Liver (tissue), 9 donors: Measurements from ENCODE around the gene EXD3. TPM values are rescaled to one million over a fixed set of nuclear protein-coding genes. Genes with fewer than 3 reads are reported as not detected.

Experiments
- DNase-seq: peaks from one replicate; pipeline ENCODE4 v3.0.0-alpha.2; 2017; ENCODE audit warnings: low spot score
- H3K27ac ChIP-seq, 2 donors: one replicate each; pipeline ENCODE4 v1.7.0; 2013; ENCODE audit warnings: inconsistent platforms in 2 of 2, low read length in 2 of 2, control low read depth in 1 of 2, low read depth in 1 of 2, mild to moderate bottlenecking in 1 of 2
- H3K27me3 ChIP-seq, 4 donors: one replicate each; pipeline versions ENCODE4 v1.6.1 to v1.7.0; 2013; ENCODE audit warnings: low read length in 3 of 4, inconsistent platforms in 1 of 4, mild to moderate bottlenecking in 1 of 4, moderate library complexity in 1 of 4; ENCODE audit not compliant: control insufficient read depth in 4 of 4, insufficient read depth in 4 of 4
- H3K36me3 ChIP-seq, 4 donors: one replicate each; pipeline versions ENCODE4 v1.6.1 to v1.7.0; 2013; ENCODE audit warnings: low read length in 3 of 4, mild to moderate bottlenecking in 3 of 4, low read depth in 1 of 4, moderate library complexity in 1 of 4; ENCODE audit not compliant: control insufficient read depth in 4 of 4, insufficient read depth in 3 of 4
- H3K4me1 ChIP-seq, 4 donors: one replicate each; pipeline versions ENCODE4 v1.6.1 to v1.7.0; 2013; ENCODE audit warnings: low read length in 3 of 4, mild to moderate bottlenecking in 3 of 4, moderate library complexity in 1 of 4; ENCODE audit not compliant: control insufficient read depth in 4 of 4, insufficient read depth in 4 of 4
- H3K4me3 ChIP-seq, 3 donors: one replicate each; pipeline versions ENCODE4 v1.6.1 to v1.7.0; 2013; ENCODE audit warnings: low read length in 3 of 3, control low read depth in 1 of 3, low read depth in 1 of 3, mild to moderate bottlenecking in 1 of 3
- H3K9ac ChIP-seq, 2 donors: one replicate each; pipeline ENCODE4 v1.7.0; 2013; ENCODE audit warnings: low read length in 2 of 2, mild to moderate bottlenecking in 2 of 2, moderate library complexity in 2 of 2, control low read depth in 1 of 2, low read depth in 1 of 2
- H3K9me3 ChIP-seq, 4 donors: one replicate each; pipeline versions ENCODE4 v1.6.1 to v1.7.0; 2013; ENCODE audit warnings: low read length in 3 of 4; ENCODE audit not compliant: control insufficient read depth in 4 of 4
- EGR1 ChIP-seq, 2 donors: IDR thresholded peaks; 2 replicates each; pipeline ENCODE4 v1.6.1; 2016 to 2018; ENCODE audit warnings: antibody characterized with exemption in 2 of 2, low read depth in 2 of 2
- FOXA1 ChIP-seq: IDR thresholded peaks from 2 replicates; pipeline ENCODE4 v1.6.1; 2016; ENCODE audit warnings: antibody characterized with exemption
- FOXA2 ChIP-seq: IDR thresholded peaks from 2 replicates; pipeline ENCODE4 v1.6.1; 2016; ENCODE audit warnings: antibody characterized with exemption
- GABPA ChIP-seq, 2 donors: IDR thresholded peaks in 1 of 2; conservative IDR thresholded peaks in 1 of 2; 2 replicates each; pipeline ENCODE4 v1.6.1; 2016; ENCODE audit warnings: antibody characterized with exemption in 2 of 2, mild to moderate bottlenecking in 1 of 2, moderate library complexity in 1 of 2
- HNF4A ChIP-seq, 2 donors: conservative IDR thresholded peaks; 2 replicates each; pipeline ENCODE4 v1.6.1; 2016; ENCODE audit warnings: antibody characterized with exemption in 2 of 2, mild to moderate bottlenecking in 2 of 2
- HNF4G ChIP-seq: IDR thresholded peaks from 2 replicates; pipeline ENCODE4 v1.6.1; 2016; ENCODE audit warnings: antibody characterized with exemption
- JUND ChIP-seq, 2 donors: IDR thresholded peaks; 2 replicates each; pipeline ENCODE4 v1.6.1; 2016; ENCODE audit warnings: antibody characterized with exemption in 2 of 2
- RAD21 ChIP-seq, 2 donors: IDR thresholded peaks; 2 replicates each; pipeline ENCODE4 v1.6.1; 2016; ENCODE audit warnings: antibody characterized with exemption in 2 of 2, mild to moderate bottlenecking in 2 of 2
- RXRA ChIP-seq, 2 donors: IDR thresholded peaks; 2 replicates each; pipeline ENCODE4 v1.6.1; 2017 to 2018; ENCODE audit warnings: antibody characterized with exemption in 2 of 2, mild to moderate bottlenecking in 1 of 2
- TAF1 ChIP-seq: conservative IDR thresholded peaks from 2 replicates; pipeline ENCODE4 v1.6.1; 2016; ENCODE audit warnings: antibody characterized with exemption, mild to moderate bottlenecking
- YY1 ChIP-seq: IDR thresholded peaks from 2 replicates; pipeline ENCODE4 v1.6.1; 2016; ENCODE audit warnings: antibody characterized with exemption, mild to moderate bottlenecking
- WGBS: extraction: QIAGEN DNeasy Blood & Tissue Kit; methylation state at CpG from one replicate; pipeline ENCODE4 v1.1.7; 2013; 5-methylcytosine and 5-hydroxymethylcytosine counted together
- polyA plus RNA-seq, 2 donors: library from polyadenylated mRNA; stranded (reverse) in 1 of 2; unstranded in 1 of 2; fragments of 200-250 nt in 1 of 2; fragments of >200 nt in 1 of 2; fragmentation: Nextera tagmentation in 1 of 2; extraction: Ambion mirVana in 1 of 2; gene quantifications; one replicate each; pipeline versions ENCODE4 v1.2.1 to v1.2.3, GENCODE V29; 2013 to 2015
- total RNA-seq, 2 donors: library from RNA; depleted of rRNA; stranded (reverse); fragments of >200 nt; gene quantifications; one replicate each; pipeline ENCODE4 v1.2.3, GENCODE V29; 2014
- TF ChIP-seq, protein P1 (sequence below): IDR thresholded peaks from 2 replicates; pipeline ENCODE4 v1.6.1; 2016; ENCODE audit warnings: antibody characterized with exemption
- TF ChIP-seq, protein P2 (sequence below): fragments of 150-350 bp; IDR thresholded peaks from 2 replicates; pipeline ENCODE4 v1.5.1; 2017; ENCODE audit warnings: improper control_type of control experiment, low read depth, low read length; ENCODE audit not compliant: missing input control
- TF ChIP-seq, protein P3 (sequence below): IDR thresholded peaks from 2 replicates; pipeline ENCODE4 v1.6.1; 2016; ENCODE audit warnings: antibody characterized with exemption
- donor health status: healthy.
- donor health status: healthy.
- donor health status: healthy.
- donor health status: healthy.
- donor health status: healthy.

EXD3 gene
- total and polyA plus RNA-seq, 4 donors, result 2.5 to 6.7 (median 3.7) TPM

DNA sequence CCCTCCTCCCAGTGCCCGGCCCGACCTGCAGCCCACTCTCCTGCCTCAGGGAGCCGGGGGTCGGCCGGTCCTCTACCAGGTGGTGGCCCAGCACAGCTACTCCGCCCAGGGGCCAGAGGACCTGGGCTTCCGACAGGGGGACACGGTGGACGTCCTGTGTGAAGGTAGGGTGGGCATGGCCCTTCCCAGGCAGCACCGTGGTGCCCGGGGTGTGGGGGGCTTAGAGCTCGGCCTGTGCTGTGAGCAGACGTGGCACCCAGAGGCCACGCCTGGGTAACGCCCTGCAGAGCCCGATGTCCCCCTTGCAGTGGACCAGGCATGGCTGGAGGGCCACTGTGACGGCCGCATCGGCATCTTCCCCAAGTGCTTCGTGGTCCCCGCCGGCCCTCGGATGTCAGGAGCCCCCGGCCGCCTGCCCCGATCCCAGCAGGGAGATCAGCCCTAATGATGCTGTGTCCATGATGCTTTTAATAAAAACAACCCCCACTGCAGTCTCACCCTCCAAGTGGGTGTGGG is 11.0 kb upstream of the EXD3 start:
- Histone ChIP-seq H3K27ac (no peak overlapping the region), H3K36me3 (no peaks in the 10 kb centered on the region), H3K27me3 (no peaks in the 10 kb centered on the region), H3K9ac (no peak overlapping the region), H3K9me3 (no peaks in the 10 kb centered on the region), H3K4me3 (no peak overlapping the region), H3K4me1 (peaks cover 0 to 4% (median 0%) of the 10 kb centered on the region in 4 donors)
- TF ChIP-seq YY1, result no peak
- DNase-seq, result no peak
- WGBS, result 95% methylated on average over 26 of the region's 26 CpGs

DNA sequence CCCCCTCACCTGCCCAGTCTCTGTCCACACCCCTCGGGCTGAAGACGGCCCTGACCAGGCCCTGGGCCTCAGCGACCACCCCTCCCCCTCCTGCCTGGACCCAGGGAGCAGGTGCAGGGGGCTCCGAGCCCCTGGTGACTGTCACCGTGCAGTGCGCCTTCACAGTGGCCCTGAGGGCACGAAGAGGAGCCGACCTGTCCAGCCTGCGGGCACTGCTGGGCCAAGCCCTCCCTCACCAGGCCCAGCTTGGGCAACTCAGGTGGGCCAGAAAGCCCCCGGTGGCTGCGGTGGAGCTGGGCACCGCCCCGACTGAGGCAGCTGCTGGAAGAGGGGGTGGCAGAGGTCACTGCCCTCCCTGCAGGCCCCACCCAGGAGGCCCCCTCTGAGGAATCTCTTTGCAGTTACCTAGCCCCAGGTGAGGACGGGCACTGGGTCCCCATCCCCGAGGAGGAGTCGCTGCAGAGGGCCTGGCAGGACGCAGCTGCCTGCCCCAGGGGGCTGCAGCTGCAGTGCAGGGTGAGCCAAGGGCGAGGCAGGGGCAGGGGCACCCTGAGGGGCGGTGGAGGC is 10.5 kb upstream of the EXD3 start:
- no peak overlapping the region for H3K4me3 ChIP-seq
- H3K27ac ChIP-seq, result no peak overlapping the region
- peaks cover 0 to 4% (median 0%) of the 10 kb centered on the region in 4 donors for H3K4me1 ChIP-seq
- DNase-seq, result no peak
- H3K36me3 ChIP-seq, result no peaks in the 10 kb centered on the region
- H3K27me3 ChIP-seq, result no peaks in the 10 kb centered on the region
- TF ChIP-seq GABPA (IDR thresholded peaks at IDR 0.05 in 1 of 2, conservative IDR thresholded peaks at IDR 0.05 in 1 of 2) (no peak), TAF1 (no peak), FOXA1 (no peak), RAD21 (IDR thresholded peaks at IDR 0.05) (no peak), RXRA (IDR thresholded peaks at IDR 0.05) (no peak), JUND (IDR thresholded peaks at IDR 0.05) (no peak)
- TF ChIP-seq, protein P1, sequence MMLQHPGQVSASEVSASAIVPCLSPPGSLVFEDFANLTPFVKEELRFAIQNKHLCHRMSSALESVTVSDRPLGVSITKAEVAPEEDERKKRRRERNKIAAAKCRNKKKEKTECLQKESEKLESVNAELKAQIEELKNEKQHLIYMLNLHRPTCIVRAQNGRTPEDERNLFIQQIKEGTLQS, result no peak
- WGBS, result 90% methylated on average over 19 of the region's 19 CpGs
- no peaks in the 10 kb centered on the region for H3K9me3 ChIP-seq
- no peak overlapping the region for H3K9ac ChIP-seq

DNA sequence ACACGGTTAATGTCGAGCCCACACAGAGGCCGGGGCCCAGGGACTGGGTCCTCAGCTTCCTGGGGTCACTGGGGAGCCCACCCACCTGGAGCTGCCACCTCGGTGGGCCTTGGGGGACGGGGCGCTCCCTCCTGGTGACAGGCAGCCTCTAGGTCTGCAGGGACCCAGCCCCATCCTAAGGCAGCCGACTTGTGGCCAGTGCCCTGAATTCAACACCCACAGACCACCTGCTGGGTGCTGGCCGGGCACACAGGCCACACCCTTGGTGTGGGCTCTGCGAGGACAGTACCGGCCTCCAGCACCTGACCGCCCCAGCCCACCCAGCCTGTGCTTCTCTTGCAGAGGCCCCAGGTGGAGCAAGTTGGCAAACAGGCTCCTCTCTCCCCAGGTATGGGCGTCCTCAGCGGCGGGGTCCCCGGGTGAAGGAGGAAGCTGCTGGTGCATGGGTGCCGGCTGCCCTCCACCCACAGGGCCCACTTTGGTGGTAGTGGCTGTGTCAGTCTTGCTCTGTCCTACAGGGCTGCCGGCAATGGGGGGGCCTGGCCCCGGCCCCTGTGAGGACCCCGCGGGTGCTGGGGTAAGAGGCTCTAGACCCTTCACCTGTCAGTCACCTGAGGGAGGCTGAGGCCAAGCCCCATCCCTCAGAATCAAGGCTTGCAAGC is 9.9 kb upstream of the EXD3 start:
- 94% methylated on average over 20 of the region's 20 CpGs for WGBS
- Histone ChIP-seq H3K4me1 (peaks cover 0 to 4% (median 0%) of the 10 kb centered on the region in 4 donors), H3K36me3 (no peaks in the 10 kb centered on the region), H3K9ac (no peak overlapping the region), H3K9me3 (no peaks in the 10 kb centered on the region), H3K27me3 (no peaks in the 10 kb centered on the region), H3K27ac (no peak overlapping the region), H3K4me3 (no peak overlapping the region)
- no peak for TF ChIP-seq JUND (IDR thresholded peaks at IDR 0.05)
- TF ChIP-seq YY1, result no peak
- TF ChIP-seq HNF4A (conservative IDR thresholded peaks at IDR 0.05), result no peak
- TF ChIP-seq EGR1 (IDR thresholded peaks at IDR 0.05; ENCODE audit: low read depth in 2 of 2), result no peak
- TF ChIP-seq TAF1, result no peak
- no peak for TF ChIP-seq RXRA (IDR thresholded peaks at IDR 0.05)
- TF ChIP-seq, protein P1, result no peak
- no peak for TF ChIP-seq RAD21 (IDR thresholded peaks at IDR 0.05)
- DNase-seq, result no peak

DNA sequence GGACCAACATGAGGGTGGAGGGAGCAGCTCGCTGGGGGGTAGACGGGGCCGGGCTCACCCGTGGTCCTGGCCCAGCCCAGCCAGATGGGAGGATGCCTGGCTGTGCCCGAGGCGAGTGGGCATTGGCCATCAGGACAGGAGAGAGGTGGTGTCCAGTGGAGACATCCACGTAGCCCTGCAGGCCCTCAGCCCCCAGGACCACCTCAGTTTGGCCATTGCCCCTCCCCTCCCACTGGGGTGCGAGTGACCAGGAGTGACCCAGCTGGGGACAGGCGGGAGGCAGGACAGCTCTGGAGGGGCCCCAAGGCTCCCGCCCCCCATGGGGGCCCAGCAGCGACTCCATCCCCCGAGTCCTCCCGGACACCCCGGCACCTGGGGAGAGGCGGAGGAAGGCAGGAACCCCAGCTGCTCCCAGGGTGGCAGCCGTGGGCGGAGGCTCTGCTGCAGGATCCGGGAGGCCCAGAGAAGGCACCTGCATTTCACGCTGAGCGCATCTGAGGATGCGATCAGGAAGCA is 8.5 kb upstream of the EXD3 start:
- WGBS, result 91% methylated on average over 21 of the region's 21 CpGs
- Histone ChIP-seq H3K4me3 (no peak overlapping the region), H3K4me1 (peaks cover 0 to 4% (median 0%) of the 10 kb centered on the region in 4 donors), H3K27ac (no peak overlapping the region), H3K36me3 (no peaks in the 10 kb centered on the region), H3K9me3 (no peaks in the 10 kb centered on the region), H3K9ac (no peak overlapping the region), H3K27me3 (no peaks in the 10 kb centered on the region)
- DNase-seq, result no peak
- TF ChIP-seq GABPA (IDR thresholded peaks at IDR 0.05 in 1 of 2, conservative IDR thresholded peaks at IDR 0.05 in 1 of 2) (no peak), EGR1 (IDR thresholded peaks at IDR 0.05; ENCODE audit: low read depth in 2 of 2) (no peak), HNF4A (conservative IDR thresholded peaks at IDR 0.05) (no peak), FOXA1 (no peak), JUND (IDR thresholded peaks at IDR 0.05) (no peak), FOXA2 (no peak), HNF4G (no peak), RAD21 (IDR thresholded peaks at IDR 0.05) (no peak)
- TF ChIP-seq, protein P2, sequence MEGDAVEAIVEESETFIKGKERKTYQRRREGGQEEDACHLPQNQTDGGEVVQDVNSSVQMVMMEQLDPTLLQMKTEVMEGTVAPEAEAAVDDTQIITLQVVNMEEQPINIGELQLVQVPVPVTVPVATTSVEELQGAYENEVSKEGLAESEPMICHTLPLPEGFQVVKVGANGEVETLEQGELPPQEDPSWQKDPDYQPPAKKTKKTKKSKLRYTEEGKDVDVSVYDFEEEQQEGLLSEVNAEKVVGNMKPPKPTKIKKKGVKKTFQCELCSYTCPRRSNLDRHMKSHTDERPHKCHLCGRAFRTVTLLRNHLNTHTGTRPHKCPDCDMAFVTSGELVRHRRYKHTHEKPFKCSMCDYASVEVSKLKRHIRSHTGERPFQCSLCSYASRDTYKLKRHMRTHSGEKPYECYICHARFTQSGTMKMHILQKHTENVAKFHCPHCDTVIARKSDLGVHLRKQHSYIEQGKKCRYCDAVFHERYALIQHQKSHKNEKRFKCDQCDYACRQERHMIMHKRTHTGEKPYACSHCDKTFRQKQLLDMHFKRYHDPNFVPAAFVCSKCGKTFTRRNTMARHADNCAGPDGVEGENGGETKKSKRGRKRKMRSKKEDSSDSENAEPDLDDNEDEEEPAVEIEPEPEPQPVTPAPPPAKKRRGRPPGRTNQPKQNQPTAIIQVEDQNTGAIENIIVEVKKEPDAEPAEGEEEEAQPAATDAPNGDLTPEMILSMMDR, result no peak
- TF ChIP-seq, protein P3, sequence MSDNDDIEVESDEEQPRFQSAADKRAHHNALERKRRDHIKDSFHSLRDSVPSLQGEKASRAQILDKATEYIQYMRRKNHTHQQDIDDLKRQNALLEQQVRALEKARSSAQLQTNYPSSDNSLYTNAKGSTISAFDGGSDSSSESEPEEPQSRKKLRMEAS, result no peak
- TF ChIP-seq, protein P1, result no peak
